Esophagus muscularis mucosa (tissue), 4 donors: Measurements from ENCODE around the gene TAS1R1. TPM values are rescaled to one million over a fixed set of nuclear protein-coding genes. Genes with fewer than 3 reads are reported as not detected.

Experiments used
- DNase-seq: peaks from one replicate; pipeline ENCODE4 v3.0.0-alpha.2; 2017; ENCODE audit errors: extremely low spot score
- H3K27ac ChIP-seq, 4 donors: fragments of 200-600 bp; sonication (generic); replicated peaks in 1 of 4; 1 replicate in 3 of 4; 2 replicates in 1 of 4; pipeline ENCODE4 v1.5.1; 2016 to 2019; ENCODE audit warnings: mild to moderate bottlenecking in 1 of 4
- H3K27me3 ChIP-seq, 4 donors: fragments of 200-600 bp; sonication (generic); one replicate each; pipeline versions ENCODE4 v1.5.1 to v1.6.0; 2016 to 2019
- H3K36me3 ChIP-seq, 4 donors: fragments of 200-600 bp; sonication (generic); one replicate each; pipeline ENCODE4 v1.5.1; 2016 to 2019
- H3K4me1 ChIP-seq, 4 donors: fragments of 200-600 bp; sonication (generic); one replicate each; pipeline ENCODE4 v1.5.1; 2016 to 2019
- H3K4me3 ChIP-seq, 4 donors: fragments of 200-600 bp; sonication (generic); 1 replicate in 2 of 4; 2 replicates in 2 of 4; pipeline ENCODE4 v1.5.1; 2016 to 2019; ENCODE audit warnings: mild to moderate bottlenecking in 4 of 4, moderate library complexity in 1 of 4
- H3K9me3 ChIP-seq, 4 donors: fragments of 200-600 bp; sonication (generic); 1 replicate in 3 of 4; 2 replicates in 1 of 4; pipeline ENCODE4 v1.5.1; 2016 to 2019
- CTCF ChIP-seq, 3 experiments: fragments of 200-600 bp in 2 of 3; fragments of 450-650 bp in 1 of 3; sonication (generic) in 2 of 3; IDR thresholded peaks; one replicate each; pipeline ENCODE4 v1.5.1; 2017 to 2019; ENCODE audit warnings: antibody characterized with exemption in 3 of 3, mild to moderate bottlenecking in 2 of 3, moderate library complexity in 1 of 3
- EP300 ChIP-seq: sonication (generic); formaldehyde crosslinking; IDR thresholded peaks from one replicate; pipeline ENCODE4 v1.6.1; 2017; ENCODE audit warnings: antibody characterized with exemption
- POLR2A ChIP-seq: fragments of 450-650 bp; IDR thresholded peaks from one replicate; pipeline ENCODE4 v1.6.1; 2017; ENCODE audit warnings: antibody characterized with exemption, moderate library complexity, mild to moderate bottlenecking, low read depth
- POLR2AphosphoS5 ChIP-seq, 2 donors: sonication (generic); formaldehyde crosslinking; IDR thresholded peaks; one replicate each; pipeline ENCODE4 v1.6.1; 2017; ENCODE audit warnings: antibody characterized with exemption in 2 of 2
- WGBS: methylation state at CpG from one replicate; pipeline ENCODE4 v1.1.5; 2018; 5-methylcytosine and 5-hydroxymethylcytosine counted together
- intact Hi-C: fragments of 100-400 bp; cut with DNase I; formaldehyde crosslinking; loops from one replicate; pipeline ENCODE4 v1.15.1; 2023
- total RNA-seq, 4 donors: library from RNA; depleted of rRNA; stranded (reverse); fragments of >200 nt; gene quantifications; one replicate each; pipeline versions ENCODE4 v1.1.0 to v1.2.1, GENCODE V29; 2016

Gene TAS1R1
- total RNA-seq, 4 donors from 2014 or later, result not detected

DNA sequence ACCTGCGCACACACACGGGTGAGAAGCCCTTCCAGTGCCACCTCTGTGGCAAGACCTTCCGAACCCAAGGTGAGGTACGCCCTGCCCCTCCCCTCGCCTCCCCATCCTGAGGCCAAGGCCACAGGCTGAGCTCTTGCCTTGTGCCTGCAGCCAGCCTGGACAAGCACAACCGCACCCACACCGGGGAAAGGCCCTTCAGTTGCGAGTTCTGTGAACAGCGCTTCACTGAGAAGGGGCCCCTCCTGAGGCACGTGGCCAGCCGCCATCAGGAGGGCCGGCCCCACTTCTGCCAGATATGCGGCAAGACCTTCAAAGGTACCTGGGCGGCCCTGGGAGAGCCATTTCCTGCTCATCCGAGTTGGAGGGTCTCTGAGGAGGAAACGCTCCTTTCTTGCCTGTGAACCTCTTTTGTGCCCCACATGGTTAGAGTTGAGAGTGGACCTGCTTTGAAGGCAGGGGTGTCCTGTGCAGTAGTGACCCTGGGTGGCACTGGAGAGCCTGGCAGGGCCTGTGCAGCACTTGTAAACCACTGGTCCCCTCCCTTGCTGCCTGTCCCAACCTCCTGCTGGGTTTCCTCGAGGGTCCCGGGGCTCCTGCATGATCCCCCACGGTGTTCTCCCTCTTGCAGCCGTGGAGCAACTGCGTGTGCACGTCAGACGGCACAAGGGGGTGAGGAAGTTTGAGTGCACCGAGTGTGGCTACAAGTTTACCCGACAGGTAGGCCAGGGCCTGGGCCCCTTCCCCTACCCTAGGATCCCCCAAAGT lies 33.2 kb downstream of the TAS1R1 start:
- Histone ChIP-seq H3K36me3 (peaks cover 35 to 68% (median 61%) of the 10 kb centered on the region in 4 donors), H3K4me3 (no peak overlapping the region), H3K4me1 (peaks cover 56 to 81% (median 65%) of the 10 kb centered on the region in 4 donors), H3K9me3 (no peaks in the 10 kb centered on the region), H3K27me3 (no peaks in the 10 kb centered on the region), H3K27ac (peak overlapping the region in 3 of 4 donors; percentile 50 to 65 (median 57))
- intact Hi-C loops, result no loop called here
- WGBS, result 80% methylated on average over 18 of the region's 25 CpGs
- TF ChIP-seq POLR2AphosphoS5 (IDR thresholded peaks at IDR 0.05) (no peak), CTCF (IDR thresholded peaks at IDR 0.05) (no peak)
- DNase-seq, result no peak

- peaks cover 42 to 75% (median 68%) of the 10 kb centered on the region in 4 donors for H3K36me3 ChIP-seq
These were observed 33.9 kb downstream of the TAS1R1 start for GRCh38 chr1:6588893-6589520.

DNA sequence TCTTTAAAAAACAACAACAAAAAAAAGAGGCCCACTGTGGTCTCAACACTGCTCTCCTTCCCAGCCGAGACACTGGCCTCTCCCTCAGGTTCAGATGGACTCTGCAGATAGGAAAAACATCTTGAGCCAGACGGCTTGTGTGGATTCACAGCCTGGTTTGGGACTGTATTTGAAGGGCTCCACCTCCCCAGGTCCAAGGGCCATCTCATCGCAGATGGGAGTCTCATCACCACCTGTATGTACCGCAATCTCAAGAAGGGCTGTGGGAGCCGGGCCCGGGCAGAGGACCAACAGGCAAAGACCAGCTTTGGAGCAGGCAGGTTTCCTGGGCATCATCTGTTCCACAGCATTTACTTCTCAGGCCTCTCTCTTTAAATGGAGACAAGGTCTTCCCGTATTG lies 34.9 kb downstream of the TAS1R1 start:
- Histone ChIP-seq H3K36me3 (peaks cover 53 to 80% (median 78%) of the 10 kb centered on the region in 4 donors), H3K27me3 (no peaks in the 10 kb centered on the region), H3K27ac (peak overlapping the region in 2 of 4 donors; percentile 29 to 65), H3K9me3 (no peaks in the 10 kb centered on the region), H3K4me1 (peaks cover 62 to 83% (median 69%) of the 10 kb centered on the region in 4 donors), H3K4me3 (no peak overlapping the region)
- DNase-seq, result no peak
- WGBS, result 83% methylated on average over 6 of the region's 7 CpGs
- intact Hi-C loops, result no loop called here
- TF ChIP-seq EP300 (no peak), CTCF (IDR thresholded peaks at IDR 0.05) (no peak), POLR2AphosphoS5 (IDR thresholded peaks at IDR 0.05) (no peak), POLR2A (no peak)

More at GRCh38 chr1:6588893-6589520, 33.9 kb downstream of the TAS1R1 start:
- Histone ChIP-seq H3K9me3 (no peaks in the 10 kb centered on the region), H3K4me3 (no peak overlapping the region), H3K27ac (peak overlapping the region in 3 of 4 donors; percentile 10 to 65 (median 29)), H3K4me1 (peaks cover 56 to 88% (median 67%) of the 10 kb centered on the region in 4 donors), H3K27me3 (no peaks in the 10 kb centered on the region)
- intact Hi-C loops, result no loop called here
- 77% methylated on average over 21 of the region's 24 CpGs for WGBS
- no peak for DNase-seq
- TF ChIP-seq POLR2A (no peak), CTCF (IDR thresholded peaks at IDR 0.05) (no peak), POLR2AphosphoS5 (IDR thresholded peaks at IDR 0.05) (no peak), EP300 (no peak)

GRCh38 chr1:6591222-6591621 lies 36.1 kb downstream of the TAS1R1 start:
- peaks cover 69 to 84% (median 77%) of the 10 kb centered on the region in 4 donors for H3K4me1 ChIP-seq
- 75% methylated on average over 12 of the region's 13 CpGs for WGBS
- H3K4me3 ChIP-seq, result no peak overlapping the region
- no peak for DNase-seq
- H3K9me3 ChIP-seq, result no peaks in the 10 kb centered on the region
- TF ChIP-seq POLR2AphosphoS5 (IDR thresholded peaks at IDR 0.05), result no peak
- TF ChIP-seq POLR2A, result no peak
- no peak for TF ChIP-seq EP300
- no peak for TF ChIP-seq CTCF (IDR thresholded peaks at IDR 0.05)
- no peaks in the 10 kb centered on the region for H3K27me3 ChIP-seq
- H3K27ac ChIP-seq, result peak overlapping the region in 2 of 4 donors; percentile 16 to 39
- intact Hi-C loops, result no loop called here
- peaks cover 64 to 91% (median 90%) of the 10 kb centered on the region in 4 donors for H3K36me3 ChIP-seq
